GM18499 (cell line): Measurements from ENCODE around the gene PLEKHA4.
"Not testable (repeated sequence)": the region's sequence is repeated elsewhere in the genome, so short reads cannot be mapped to it uniquely, and the experiment has no call there.

Experiments
- ATAC-seq: cut with Tn5 transposase; IDR thresholded peaks from one replicate; pipeline ENCODE4 v1.9.1; 2021; ENCODE audit warnings: moderate number of reproducible peaks; ENCODE audit not compliant: insufficient read depth, unreplicated experiment

The PLEKHA4 gene

DNA sequence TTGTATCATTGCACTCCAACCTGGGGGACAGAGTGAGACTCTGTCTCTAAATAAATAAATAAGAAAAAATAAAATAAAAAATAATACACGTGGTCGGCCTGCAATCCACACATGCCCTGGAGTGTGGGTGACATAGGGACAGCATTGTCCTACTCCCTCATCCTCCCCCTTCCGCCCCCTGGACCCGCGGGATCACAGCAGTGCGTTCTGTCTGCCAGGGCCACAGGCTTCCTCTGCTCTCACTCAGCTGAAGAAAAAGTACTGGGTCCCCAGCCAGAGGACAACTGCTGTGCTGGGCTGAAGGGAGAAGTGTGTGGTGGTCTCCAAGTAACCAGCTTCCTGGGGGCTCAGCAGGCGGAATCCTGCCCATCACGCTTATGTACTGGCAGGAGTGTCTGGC is 63.9 kb downstream of the PLEKHA4 start:
- no peak for ATAC-seq

- ATAC-seq = no peak
Measured at GRCh38 chr19:48802623-48803022, 65.8 kb downstream of the PLEKHA4 start.

- no peak for ATAC-seq
Measured at GRCh38 chr19:48799358-48800300, 68.8 kb downstream of the PLEKHA4 start.

DNA sequence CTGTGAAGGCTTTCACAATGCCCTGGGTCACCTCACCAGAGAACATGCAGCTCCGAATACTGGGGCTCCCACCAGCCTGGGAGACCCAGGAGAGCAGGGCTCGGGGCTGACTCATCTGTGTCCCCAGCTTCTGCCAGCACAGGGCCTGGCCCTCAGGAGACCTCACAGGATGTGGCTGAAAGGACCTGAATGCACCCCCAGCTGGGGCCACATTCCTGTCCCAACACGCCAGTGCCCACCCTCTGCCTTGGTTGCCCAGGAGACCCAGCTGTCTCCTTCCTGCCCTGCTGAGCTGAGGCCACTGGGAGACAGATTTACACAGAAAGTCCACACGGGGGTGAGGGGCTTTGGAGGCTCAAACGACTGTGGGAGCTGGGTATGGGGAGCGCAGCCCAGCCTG is 69.5 kb downstream of the PLEKHA4 start:
- no peak for ATAC-seq

DNA sequence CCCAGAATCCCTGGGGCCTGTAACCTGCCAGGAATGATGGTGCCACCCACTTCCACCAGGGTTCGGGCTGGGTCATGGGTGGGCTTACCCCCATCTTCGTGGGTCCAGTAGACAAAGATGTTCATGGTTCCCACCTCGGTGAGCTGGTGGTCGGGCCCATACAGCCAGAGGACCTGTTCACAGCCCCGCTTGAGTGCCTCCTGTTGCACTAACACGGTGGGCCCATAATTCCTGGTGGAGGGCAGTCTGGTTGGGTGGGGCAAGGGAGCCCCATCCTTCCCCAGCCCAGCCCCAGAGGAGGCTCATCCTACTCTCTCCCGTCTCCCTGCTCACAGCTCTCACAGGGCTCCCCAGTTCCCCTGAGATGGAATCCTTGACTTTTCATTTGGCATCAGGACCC is 71.3 kb downstream of the PLEKHA4 start:
- no peak for ATAC-seq

DNA sequence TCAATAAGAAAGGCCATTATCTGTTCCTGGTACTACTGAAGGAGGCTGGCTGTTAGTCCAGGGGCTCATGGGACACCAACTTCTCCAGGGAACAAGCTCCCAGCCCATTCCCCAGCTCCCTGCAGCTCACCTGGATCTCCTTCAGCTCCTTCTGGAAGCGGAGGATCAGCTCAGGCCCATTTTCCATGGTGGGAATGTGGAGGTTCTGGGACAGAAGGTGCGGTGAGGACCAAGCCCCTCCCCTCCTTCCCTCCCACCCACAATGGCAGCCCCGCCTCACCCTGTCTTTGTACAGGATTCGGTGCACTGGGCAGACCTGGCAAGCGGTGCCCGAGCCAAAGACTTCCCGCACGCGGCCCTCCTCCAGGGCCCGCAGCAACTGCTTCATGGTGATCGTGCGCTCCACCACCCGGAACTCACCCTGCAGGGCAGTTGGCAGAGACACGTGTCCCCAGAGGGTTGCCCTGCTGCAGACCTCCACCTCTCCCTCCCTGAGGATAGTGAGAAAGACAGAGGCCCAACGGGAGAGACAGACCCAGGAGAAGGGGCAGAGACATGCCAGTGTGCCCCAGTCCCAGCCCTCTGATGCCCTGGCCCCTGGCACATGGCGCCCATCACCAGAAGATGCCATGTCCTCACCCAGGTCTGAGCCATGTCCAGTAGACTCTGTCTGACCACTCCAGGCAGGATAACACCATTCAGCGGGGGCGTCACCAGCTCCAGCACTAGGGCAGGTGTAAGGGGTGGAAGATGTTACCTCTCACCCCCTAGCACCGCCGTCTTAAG is 71.9 kb downstream of the PLEKHA4 start:
- no peak for ATAC-seq

DNA sequence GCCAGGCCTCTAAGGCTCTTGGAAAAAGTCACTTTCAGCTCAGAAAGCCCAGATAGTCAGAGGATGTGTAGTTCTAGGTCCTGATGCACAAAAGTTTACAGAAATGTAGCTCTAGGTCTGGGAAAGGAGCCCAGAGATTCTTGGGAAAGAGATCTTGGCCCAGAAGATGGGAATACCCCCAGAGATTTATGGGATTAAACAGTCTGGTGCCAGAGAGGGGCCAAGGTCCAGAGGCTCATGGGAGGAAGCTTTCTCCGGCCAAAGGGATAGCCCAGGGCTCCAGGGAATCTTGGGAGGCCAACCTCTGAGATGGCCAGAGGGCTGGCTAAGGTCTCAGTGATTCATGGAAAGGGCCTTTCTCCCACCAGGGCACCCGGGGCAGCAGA is 72.7 kb downstream of the PLEKHA4 start:
- ATAC-seq = no peak

GRCh38 chr19:48795055-48795684 is 73.2 kb downstream of the PLEKHA4 start:
- no peak for ATAC-seq

DNA sequence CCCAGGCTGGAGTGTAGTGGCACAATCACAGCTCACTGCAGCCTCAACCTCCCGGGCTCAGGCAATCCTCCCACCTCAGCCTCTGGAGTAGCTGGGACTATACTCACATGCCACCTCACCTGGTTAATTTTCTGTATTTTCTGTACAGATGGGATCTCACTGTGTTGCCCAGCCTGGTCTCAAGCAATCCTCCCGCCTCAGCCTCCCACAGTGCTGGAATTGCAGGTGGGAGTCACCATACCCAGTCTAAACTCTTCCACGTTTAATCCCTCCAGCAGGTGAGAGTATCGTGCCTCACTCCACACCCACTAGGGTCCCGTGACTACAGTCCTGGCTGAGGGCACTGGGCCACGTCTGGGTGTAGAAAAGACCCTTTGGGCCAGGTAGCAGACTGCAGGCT is 74.1 kb downstream of the PLEKHA4 start:
- no peak for ATAC-seq

- ATAC-seq = no peak
Measured at GRCh38 chr19:48793271-48793670, 75.1 kb downstream of the PLEKHA4 start.

DNA sequence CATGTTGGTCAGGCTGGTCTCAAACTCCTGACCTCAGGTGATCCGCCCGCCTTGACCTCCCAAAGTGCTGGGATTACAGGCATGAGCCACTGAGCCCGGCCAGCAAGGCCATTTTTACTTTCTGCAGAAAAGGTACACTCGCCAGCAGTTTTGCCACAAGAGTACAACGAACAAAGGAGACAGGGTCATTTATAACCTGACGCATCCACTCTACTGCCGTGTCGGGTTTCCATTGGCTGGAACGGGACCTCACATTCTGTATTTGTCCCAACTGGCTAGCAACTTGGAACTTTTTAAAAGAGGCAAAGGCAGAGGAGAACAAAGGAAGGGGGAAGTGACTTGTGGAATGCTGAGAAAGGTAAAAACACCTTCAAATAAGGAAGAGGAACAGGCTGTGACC is 81.1 kb downstream of the PLEKHA4 start:
- ATAC-seq = not testable (repeated sequence)
